ENCODE results near the gene KIRREL3. TPM values are rescaled to one million over a fixed set of nuclear protein-coding genes. Genes with fewer than 3 reads are reported as not detected.

Gene KIRREL3
- polyA plus RNA-seq, 1 donor (not counting 4 experiments of a cell fraction or from before 2014, with no cell fraction given): 0.04 TPM

DNA sequence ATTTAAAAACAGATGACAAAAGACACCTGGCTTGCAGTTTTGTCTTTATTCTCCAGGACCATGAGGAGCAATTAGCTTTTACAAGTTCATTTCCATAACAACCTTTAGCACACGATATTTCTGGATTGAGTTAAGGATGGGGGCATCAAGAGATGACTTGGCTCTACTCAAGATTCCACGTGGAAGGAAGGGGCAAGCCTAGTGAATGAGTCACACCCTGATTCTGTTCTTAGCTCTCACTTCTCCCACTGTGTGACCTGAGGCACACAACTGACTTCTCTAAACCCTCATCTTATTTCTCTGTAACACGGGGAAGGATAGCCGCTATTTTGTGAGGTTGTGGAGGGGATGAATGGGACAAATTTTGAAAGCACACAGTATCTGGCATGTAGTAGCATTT, 185.5 kb downstream of the KIRREL3 start:
- H3K4me3 ChIP-seq (ENCODE audit: control insufficient read depth in 2 of 3, extremely low read depth in 1 of 3, insufficient read depth in 2 of 3, low read depth in 1 of 3, low read length in 3 of 3): no peak overlapping the region
- no peak overlapping the region for H2AFZ ChIP-seq (ENCODE audit: control insufficient read depth, low read length)
- H3K79me2 ChIP-seq (ENCODE audit: control insufficient read depth, insufficient read depth, low read length): no peaks in the 10 kb centered on the region
- TF ChIP-seq CTCF (optimal IDR thresholded peaks at IDR 0.05 in 1 of 3, IDR thresholded peaks at IDR 0.05 in 1 of 3, conservative IDR thresholded peaks at IDR 0.05 in 1 of 3; ENCODE audit: extremely low read depth in 1 of 3, insufficient read depth in 2 of 3, low read length in 3 of 3) (no peak), EZH2 (IDR thresholded peaks at IDR 0.05; ENCODE audit: low read length) (no peak)
- H3K4me2 ChIP-seq (ENCODE audit: control insufficient read depth, extremely low read depth, insufficient read depth, low read depth, low read length): no peak overlapping the region
- dilution Hi-C loops (cut with MboI; ENCODE audit: extremely low pct_ligation_motif_present, low sequenced_read_pairs): no loop called here
- H3K27ac ChIP-seq (ENCODE audit: control insufficient read depth, insufficient read depth, low read length): no peak overlapping the region
- H3K4me1 ChIP-seq (ENCODE audit: control insufficient read depth, extremely low read depth, insufficient read depth, low read length): no peaks in the 10 kb centered on the region
- no peaks in the 10 kb centered on the region for H4K20me1 ChIP-seq (ENCODE audit: control insufficient read depth, extremely low read depth, insufficient read depth, low read length)
- H3K9me3 ChIP-seq (ENCODE audit: control insufficient read depth, low read depth, low read length): no peaks in the 10 kb centered on the region
- no peaks in the 10 kb centered on the region for H3K27me3 ChIP-seq (ENCODE audit: control insufficient read depth, extremely low read depth, insufficient read depth, low read length)
- no peaks in the 10 kb centered on the region for H3K36me3 ChIP-seq (ENCODE audit: control insufficient read depth in 2 of 2, extremely low read depth in 1 of 2, insufficient read depth in 2 of 2, low read length in 2 of 2)
- no peak for FAIRE-seq
- no peak for DNase-seq (ENCODE audit: low read depth, low spot score)
- H3K9me1 ChIP-seq (ENCODE audit: control insufficient read depth, extremely low read depth, insufficient read depth, low read length): no peaks in the 10 kb centered on the region
- H3K9ac ChIP-seq (ENCODE audit: control insufficient read depth, extremely low read depth, insufficient read depth, low read length): no peak overlapping the region

- no peak for DNase-seq (ENCODE audit: low read depth, low spot score)
- Histone ChIP-seq H3K9me1 (ENCODE audit: control insufficient read depth, extremely low read depth, insufficient read depth, low read length) (no peaks in the 10 kb centered on the region), H3K9ac (ENCODE audit: control insufficient read depth, extremely low read depth, insufficient read depth, low read length) (no peak overlapping the region), H3K4me3 (ENCODE audit: control insufficient read depth in 2 of 3, extremely low read depth in 1 of 3, insufficient read depth in 2 of 3, low read depth in 1 of 3, low read length in 3 of 3) (no peak overlapping the region), H3K79me2 (ENCODE audit: control insufficient read depth, insufficient read depth, low read length) (no peaks in the 10 kb centered on the region), H3K36me3 (ENCODE audit: control insufficient read depth in 2 of 2, extremely low read depth in 1 of 2, insufficient read depth in 2 of 2, low read length in 2 of 2) (no peaks in the 10 kb centered on the region), H3K27me3 (ENCODE audit: control insufficient read depth, extremely low read depth, insufficient read depth, low read length) (no peaks in the 10 kb centered on the region), H2AFZ (ENCODE audit: control insufficient read depth, low read length) (no peak overlapping the region), H3K27ac (ENCODE audit: control insufficient read depth, insufficient read depth, low read length) (no peak overlapping the region), H4K20me1 (ENCODE audit: control insufficient read depth, extremely low read depth, insufficient read depth, low read length) (no peaks in the 10 kb centered on the region), H3K4me2 (ENCODE audit: control insufficient read depth, extremely low read depth, insufficient read depth, low read depth, low read length) (no peak overlapping the region), H3K4me1 (ENCODE audit: control insufficient read depth, extremely low read depth, insufficient read depth, low read length) (no peaks in the 10 kb centered on the region), H3K9me3 (ENCODE audit: control insufficient read depth, low read depth, low read length) (no peaks in the 10 kb centered on the region)
- no peak for FAIRE-seq
- dilution Hi-C loops (cut with MboI; ENCODE audit: extremely low pct_ligation_motif_present, low sequenced_read_pairs): no loop called here
- TF ChIP-seq CTCF (optimal IDR thresholded peaks at IDR 0.05 in 1 of 3, IDR thresholded peaks at IDR 0.05 in 1 of 3, conservative IDR thresholded peaks at IDR 0.05 in 1 of 3; ENCODE audit: extremely low read depth in 1 of 3, insufficient read depth in 2 of 3, low read length in 3 of 3): no peak
- TF ChIP-seq EZH2 (IDR thresholded peaks at IDR 0.05; ENCODE audit: low read length): no peak
These were observed 189.8 kb downstream of the KIRREL3 start for GRCh38 chr11:126810776-126811175.
